ENCODE results near the gene FAR1. TPM values are rescaled to one million over a fixed set of nuclear protein-coding genes. Genes with fewer than 3 reads are reported as not detected.

Gene FAR1
- total RNA-seq, 1 experiment from 2014 or later = 88.5 TPM

- Histone ChIP-seq H3K4me1 (no peaks in the 10 kb centered on the region), H3K4me3 (no peak overlapping the region), H3K9me3 (replicated peaks) (no peaks in the 10 kb centered on the region; the same call in 1 of the 2 replicates), H3K36me3 (0 out of 2 replicates have a peak, but pooled peaks cover 4% of the 10 kb centered on the region), H3K27ac (no peak overlapping the region), H3K27me3 (no peaks in the 10 kb centered on the region)
- DNase-seq = no peak
Measured at GRCh38 chr11:13681446-13681845, 13.0 kb downstream of the FAR1 start.

GRCh38 chr11:13682212-13682611, 13.7 kb downstream of the FAR1 start:
- H3K36me3 ChIP-seq = 0 out of 2 replicates have a peak, but pooled peaks cover 5% of the 10 kb centered on the region
- H3K4me3 ChIP-seq = no peak overlapping the region
- H3K27me3 ChIP-seq = no peaks in the 10 kb centered on the region
- no peak overlapping the region for H3K27ac ChIP-seq
- H3K4me1 ChIP-seq = no peaks in the 10 kb centered on the region
- H3K9me3 ChIP-seq (replicated peaks) = no peaks in the 10 kb centered on the region; the same call in 1 of the 2 replicates
- DNase-seq = no peak

GRCh38 chr11:13685461-13686108, 17.1 kb downstream of the FAR1 start:
- Histone ChIP-seq H3K27ac (no peak overlapping the region), H3K27me3 (no peaks in the 10 kb centered on the region), H3K4me3 (no peak overlapping the region), H3K9me3 (replicated peaks) (no peaks in the 10 kb centered on the region; the same call in 1 of the 2 replicates), H3K36me3 (peaks cover 9% of the 10 kb centered on the region; the same call in 1 of the 2 replicates), H3K4me1 (no peaks in the 10 kb centered on the region)
- DNase-seq = no peak

- Histone ChIP-seq H3K27ac (no peak overlapping the region), H3K4me1 (no peaks in the 10 kb centered on the region), H3K9me3 (replicated peaks) (no peaks in the 10 kb centered on the region; the same call in 1 of the 2 replicates), H3K36me3 (peaks cover 10% of the 10 kb centered on the region; the same call in 1 of the 2 replicates), H3K27me3 (no peaks in the 10 kb centered on the region), H3K4me3 (no peak overlapping the region)
- no peak for DNase-seq
Measured at GRCh38 chr11:13686776-13687175, 18.3 kb downstream of the FAR1 start.

GRCh38 chr11:13687271-13687670, 18.8 kb downstream of the FAR1 start:
- DNase-seq = no peak
- Histone ChIP-seq H3K4me3 (no peak overlapping the region), H3K4me1 (no peaks in the 10 kb centered on the region), H3K27me3 (no peaks in the 10 kb centered on the region), H3K36me3 (peaks cover 11% of the 10 kb centered on the region), H3K9me3 (replicated peaks) (no peaks in the 10 kb centered on the region; the same call in 1 of the 2 replicates), H3K27ac (no peak overlapping the region)

GRCh38 chr11:13691286-13691899, 22.9 kb downstream of the FAR1 start:
- H3K27me3 ChIP-seq = no peaks in the 10 kb centered on the region
- no peak overlapping the region for H3K27ac ChIP-seq
- H3K9me3 ChIP-seq (replicated peaks) = no peaks in the 10 kb centered on the region
- H3K36me3 ChIP-seq = peaks cover 31% of the 10 kb centered on the region
- H3K4me3 ChIP-seq = no peak overlapping the region
- no peak for DNase-seq
- no peaks in the 10 kb centered on the region for H3K4me1 ChIP-seq

GRCh38 chr11:13692172-13692571, 23.7 kb downstream of the FAR1 start:
- H3K27ac ChIP-seq = no peak overlapping the region
- H3K4me3 ChIP-seq = no peak overlapping the region
- H3K4me1 ChIP-seq = no peaks in the 10 kb centered on the region
- DNase-seq = no peak
- H3K36me3 ChIP-seq = peaks cover 36% of the 10 kb centered on the region
- H3K27me3 ChIP-seq = no peaks in the 10 kb centered on the region
- no peaks in the 10 kb centered on the region for H3K9me3 ChIP-seq (replicated peaks)

- Histone ChIP-seq H3K4me3 (no peak overlapping the region), H3K36me3 (peaks cover 34% of the 10 kb centered on the region), H3K27ac (no peak overlapping the region), H3K27me3 (no peaks in the 10 kb centered on the region), H3K9me3 (replicated peaks) (no peaks in the 10 kb centered on the region), H3K4me1 (no peaks in the 10 kb centered on the region)
- DNase-seq = no peak
Measured at GRCh38 chr11:13694115-13694514, 25.6 kb downstream of the FAR1 start.

- H3K27ac ChIP-seq = no peak overlapping the region
- H3K36me3 ChIP-seq = peaks cover 47% of the 10 kb centered on the region
- H3K27me3 ChIP-seq = no peaks in the 10 kb centered on the region
- H3K9me3 ChIP-seq (replicated peaks) = no peaks in the 10 kb centered on the region
- no peaks in the 10 kb centered on the region for H3K4me1 ChIP-seq
- H3K4me3 ChIP-seq = no peak overlapping the region
- no peak for DNase-seq
Measured at GRCh38 chr11:13695886-13696285, 27.4 kb downstream of the FAR1 start.

GRCh38 chr11:13697710-13698109, 29.2 kb downstream of the FAR1 start:
- H3K36me3 ChIP-seq = peaks cover 52% of the 10 kb centered on the region
- H3K27me3 ChIP-seq = no peaks in the 10 kb centered on the region
- no peak overlapping the region for H3K27ac ChIP-seq
- H3K4me1 ChIP-seq = no peaks in the 10 kb centered on the region
- no peaks in the 10 kb centered on the region for H3K9me3 ChIP-seq (replicated peaks)
- DNase-seq = no peak
- no peak overlapping the region for H3K4me3 ChIP-seq

GRCh38 chr11:13698132-13698531, 29.7 kb downstream of the FAR1 start:
- no peaks in the 10 kb centered on the region for H3K4me1 ChIP-seq
- no peaks in the 10 kb centered on the region for H3K9me3 ChIP-seq (replicated peaks)
- H3K36me3 ChIP-seq = peaks cover 55% of the 10 kb centered on the region
- no peaks in the 10 kb centered on the region for H3K27me3 ChIP-seq
- no peak overlapping the region for H3K4me3 ChIP-seq
- no peak overlapping the region for H3K27ac ChIP-seq
- no peak for DNase-seq

- no peak overlapping the region for H3K4me3 ChIP-seq
- no peaks in the 10 kb centered on the region for H3K4me1 ChIP-seq
- H3K27ac ChIP-seq = no peak overlapping the region
- DNase-seq = no peak
- no peaks in the 10 kb centered on the region for H3K27me3 ChIP-seq
- H3K9me3 ChIP-seq (replicated peaks) = no peaks in the 10 kb centered on the region
- H3K36me3 ChIP-seq = peaks cover 58% of the 10 kb centered on the region
Measured at GRCh38 chr11:13699041-13699440, 30.6 kb downstream of the FAR1 start.

- no peak for DNase-seq
- Histone ChIP-seq H3K9me3 (replicated peaks) (no peaks in the 10 kb centered on the region), H3K4me1 (no peaks in the 10 kb centered on the region), H3K36me3 (peaks cover 58% of the 10 kb centered on the region), H3K4me3 (no peak overlapping the region), H3K27me3 (no peaks in the 10 kb centered on the region), H3K27ac (no peak overlapping the region)
Measured at GRCh38 chr11:13699870-13700269, 31.4 kb downstream of the FAR1 start.

GRCh38 chr11:13701506-13701905, 33.0 kb downstream of the FAR1 start:
- H3K36me3 ChIP-seq = peaks cover 53% of the 10 kb centered on the region
- H3K9me3 ChIP-seq (replicated peaks) = no peaks in the 10 kb centered on the region
- H3K27ac ChIP-seq = no peak overlapping the region
- H3K4me3 ChIP-seq = no peak overlapping the region
- no peaks in the 10 kb centered on the region for H3K27me3 ChIP-seq
- DNase-seq = no peak
- H3K4me1 ChIP-seq = no peaks in the 10 kb centered on the region

- peaks cover 52% of the 10 kb centered on the region for H3K36me3 ChIP-seq
Measured at GRCh38 chr11:13702071-13702470, 33.6 kb downstream of the FAR1 start.

GRCh38 chr11:13705710-13706109, 37.2 kb downstream of the FAR1 start:
- no peak for DNase-seq
- H3K4me3 ChIP-seq = no peak overlapping the region

More at GRCh38 chr11:13702071-13702470, 33.6 kb downstream of the FAR1 start:
- Histone ChIP-seq H3K9me3 (replicated peaks) (no peaks in the 10 kb centered on the region), H3K4me1 (no peaks in the 10 kb centered on the region), H3K4me3 (no peak overlapping the region), H3K27me3 (no peaks in the 10 kb centered on the region), H3K27ac (no peak overlapping the region)
- DNase-seq = no peak

More at GRCh38 chr11:13705710-13706109, 37.2 kb downstream of the FAR1 start:
- Histone ChIP-seq H3K4me1 (no peaks in the 10 kb centered on the region), H3K27ac (no peak overlapping the region), H3K36me3 (peaks cover 71% of the 10 kb centered on the region), H3K27me3 (no peaks in the 10 kb centered on the region), H3K9me3 (replicated peaks) (no peaks in the 10 kb centered on the region)
